Measurements from ENCODE around the gene BIVM. TPM values are rescaled to one million over a fixed set of nuclear protein-coding genes. Genes with fewer than 3 reads are reported as not detected.

Gene BIVM
- total RNA-seq, 1 donor from 2014 or later = 16.6 TPM

DNA sequence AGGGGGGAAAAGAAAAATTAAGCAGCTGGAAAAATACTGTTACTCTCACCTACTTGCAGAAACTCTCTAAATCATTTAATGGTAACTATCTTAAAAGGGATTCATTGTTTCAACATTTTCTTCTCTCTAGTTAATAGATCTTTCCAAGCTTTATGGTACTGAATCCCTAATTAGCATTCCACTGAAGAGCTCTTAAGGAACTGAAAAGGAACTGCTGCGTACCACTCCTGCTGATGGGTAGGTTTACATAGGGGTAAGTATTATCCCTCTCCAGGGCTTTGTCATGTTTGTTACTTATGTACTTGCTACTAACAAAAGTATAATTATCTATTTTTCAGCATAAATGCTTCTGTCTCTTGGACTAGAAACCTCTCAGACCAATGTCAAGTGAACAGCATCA is 37.8 kb upstream of the BIVM start:
- H3K27ac Mint-ChIP-seq (ENCODE audit: unreplicated experiment) = no peak overlapping the region
- H3K9me3 Mint-ChIP-seq (ENCODE audit: unreplicated experiment) = no peaks in the 10 kb centered on the region
- H3K4me1 Mint-ChIP-seq (ENCODE audit: unreplicated experiment) = no peaks in the 10 kb centered on the region
- DNase-seq (ENCODE audit: low spot score) = no peak
- no peak overlapping the region for H3K4me3 Mint-ChIP-seq (ENCODE audit: unreplicated experiment)
- TF ChIP-seq, protein P1, sequence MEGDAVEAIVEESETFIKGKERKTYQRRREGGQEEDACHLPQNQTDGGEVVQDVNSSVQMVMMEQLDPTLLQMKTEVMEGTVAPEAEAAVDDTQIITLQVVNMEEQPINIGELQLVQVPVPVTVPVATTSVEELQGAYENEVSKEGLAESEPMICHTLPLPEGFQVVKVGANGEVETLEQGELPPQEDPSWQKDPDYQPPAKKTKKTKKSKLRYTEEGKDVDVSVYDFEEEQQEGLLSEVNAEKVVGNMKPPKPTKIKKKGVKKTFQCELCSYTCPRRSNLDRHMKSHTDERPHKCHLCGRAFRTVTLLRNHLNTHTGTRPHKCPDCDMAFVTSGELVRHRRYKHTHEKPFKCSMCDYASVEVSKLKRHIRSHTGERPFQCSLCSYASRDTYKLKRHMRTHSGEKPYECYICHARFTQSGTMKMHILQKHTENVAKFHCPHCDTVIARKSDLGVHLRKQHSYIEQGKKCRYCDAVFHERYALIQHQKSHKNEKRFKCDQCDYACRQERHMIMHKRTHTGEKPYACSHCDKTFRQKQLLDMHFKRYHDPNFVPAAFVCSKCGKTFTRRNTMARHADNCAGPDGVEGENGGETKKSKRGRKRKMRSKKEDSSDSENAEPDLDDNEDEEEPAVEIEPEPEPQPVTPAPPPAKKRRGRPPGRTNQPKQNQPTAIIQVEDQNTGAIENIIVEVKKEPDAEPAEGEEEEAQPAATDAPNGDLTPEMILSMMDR (IDR thresholded peaks at IDR 0.05; ENCODE audit: unreplicated experiment) = no peak
- H3K36me3 Mint-ChIP-seq (ENCODE audit: low read depth, unreplicated experiment) = no peaks in the 10 kb centered on the region
- H3K27me3 Mint-ChIP-seq (ENCODE audit: unreplicated experiment) = no peaks in the 10 kb centered on the region

DNA sequence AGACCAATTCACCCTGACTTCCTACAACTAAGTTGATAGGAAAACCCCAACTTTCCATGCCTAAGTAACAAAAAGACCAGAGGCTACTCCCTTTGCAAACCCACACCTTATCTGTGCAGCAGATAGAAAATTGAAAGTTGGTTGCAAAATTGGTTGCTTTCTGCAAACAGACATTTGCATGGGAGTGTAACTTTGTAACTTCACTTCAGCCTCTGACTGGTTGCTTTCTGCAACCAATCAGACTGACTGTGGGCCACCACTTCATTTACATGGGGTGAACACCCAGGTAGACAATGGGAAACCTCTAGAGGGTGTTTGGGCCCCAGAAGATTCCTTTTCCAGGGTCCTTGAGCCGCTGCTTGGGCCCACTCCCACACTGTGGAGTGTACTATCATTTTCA is 35.2 kb upstream of the BIVM start:
- no peaks in the 10 kb centered on the region for H3K4me1 Mint-ChIP-seq (ENCODE audit: unreplicated experiment)
- TF ChIP-seq, protein P1 (IDR thresholded peaks at IDR 0.05; ENCODE audit: unreplicated experiment) = no peak
- H3K36me3 Mint-ChIP-seq (ENCODE audit: low read depth, unreplicated experiment) = no peaks in the 10 kb centered on the region
- no peak for DNase-seq (ENCODE audit: low spot score)
- no peak overlapping the region for H3K27ac Mint-ChIP-seq (ENCODE audit: unreplicated experiment)
- no peak overlapping the region for H3K4me3 Mint-ChIP-seq (ENCODE audit: unreplicated experiment)
- no peaks in the 10 kb centered on the region for H3K9me3 Mint-ChIP-seq (ENCODE audit: unreplicated experiment)
- no peaks in the 10 kb centered on the region for H3K27me3 Mint-ChIP-seq (ENCODE audit: unreplicated experiment)

DNA sequence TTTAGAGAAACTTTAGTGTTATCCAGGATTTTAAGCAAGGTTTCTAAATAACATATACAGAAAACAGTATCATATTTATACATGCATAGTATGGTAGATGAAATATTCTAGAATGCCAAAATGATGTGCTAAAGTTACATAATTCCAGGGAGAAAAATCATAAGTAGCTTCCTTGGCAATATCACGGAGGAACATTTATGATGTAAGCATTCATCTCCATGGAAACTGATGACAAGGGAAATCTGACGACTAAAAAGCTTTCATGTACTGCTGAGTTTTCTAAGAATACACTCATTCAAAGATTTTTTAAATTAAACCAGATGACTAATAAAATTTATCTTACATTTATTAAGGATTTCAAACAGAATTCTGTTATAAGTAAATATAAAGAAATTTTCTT is 30.0 kb upstream of the BIVM start:
- no peak overlapping the region for H3K27ac Mint-ChIP-seq (ENCODE audit: unreplicated experiment)
- peaks cover 8% of the 10 kb centered on the region for H3K27me3 Mint-ChIP-seq (ENCODE audit: unreplicated experiment)
- H3K9me3 Mint-ChIP-seq (ENCODE audit: unreplicated experiment) = no peaks in the 10 kb centered on the region

DNA sequence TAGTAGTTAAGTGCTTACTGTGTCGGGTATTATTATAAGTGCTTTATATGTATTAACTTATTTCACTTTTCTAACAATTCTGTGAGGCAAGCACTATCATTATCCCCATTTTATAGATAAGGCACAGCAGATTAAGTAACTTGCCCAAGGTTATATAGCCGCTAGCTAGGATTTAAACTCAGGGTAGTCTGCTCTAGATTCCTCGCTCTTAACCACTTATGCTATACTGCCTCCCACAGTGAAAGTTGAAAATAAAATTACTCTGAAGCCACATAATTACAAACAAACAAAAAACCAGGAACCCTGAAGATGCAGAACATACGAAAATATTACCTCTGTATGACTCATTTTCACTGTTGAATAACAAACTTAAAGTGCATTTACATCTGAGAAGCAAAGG is 29.2 kb upstream of the BIVM start:
- no peak for DNase-seq (ENCODE audit: low spot score)
- Mint-ChIP-seq H3K9me3 (ENCODE audit: unreplicated experiment) (no peaks in the 10 kb centered on the region), H3K27ac (ENCODE audit: unreplicated experiment) (no peak overlapping the region), H3K4me1 (ENCODE audit: unreplicated experiment) (peaks cover 12% of the 10 kb centered on the region), H3K36me3 (ENCODE audit: low read depth, unreplicated experiment) (peaks cover 4% of the 10 kb centered on the region), H3K27me3 (ENCODE audit: unreplicated experiment) (peaks cover 12% of the 10 kb centered on the region), H3K4me3 (ENCODE audit: unreplicated experiment) (no peak overlapping the region)
- TF ChIP-seq, protein P1 (IDR thresholded peaks at IDR 0.05; ENCODE audit: unreplicated experiment) = no peak

More for the DNA sequence above, 30.0 kb upstream of the BIVM start:
- Mint-ChIP-seq H3K4me1 (ENCODE audit: unreplicated experiment) (peaks cover 8% of the 10 kb centered on the region), H3K4me3 (ENCODE audit: unreplicated experiment) (no peak overlapping the region), H3K36me3 (ENCODE audit: low read depth, unreplicated experiment) (no peaks in the 10 kb centered on the region)
- TF ChIP-seq, protein P1 (IDR thresholded peaks at IDR 0.05; ENCODE audit: unreplicated experiment) = no peak
- no peak for DNase-seq (ENCODE audit: low spot score)

DNA sequence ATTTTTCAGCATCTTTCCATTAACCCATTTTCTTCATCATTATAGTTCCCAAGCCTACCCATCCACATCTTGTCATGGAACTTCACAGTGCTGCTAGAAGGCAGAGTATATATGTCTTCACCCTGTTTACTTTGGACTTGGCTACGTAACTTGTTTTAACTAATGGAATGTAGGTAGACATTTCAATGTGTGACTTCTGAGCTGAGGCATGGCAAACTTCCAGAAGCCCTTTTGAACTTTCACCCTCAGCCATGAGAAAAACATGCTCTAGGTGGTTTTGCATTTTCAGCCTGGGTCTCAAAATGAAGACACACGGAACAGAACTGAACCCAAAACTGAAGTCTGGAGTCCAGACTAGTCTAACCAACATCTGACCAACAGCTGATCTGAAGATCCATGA is 28.5 kb upstream of the BIVM start:
- no peak overlapping the region for H3K4me3 Mint-ChIP-seq (ENCODE audit: unreplicated experiment)

More for the DNA sequence above, 28.5 kb upstream of the BIVM start:
- Mint-ChIP-seq H3K9me3 (ENCODE audit: unreplicated experiment) (no peaks in the 10 kb centered on the region), H3K4me1 (ENCODE audit: unreplicated experiment) (peaks cover 16% of the 10 kb centered on the region), H3K36me3 (ENCODE audit: low read depth, unreplicated experiment) (peaks cover 5% of the 10 kb centered on the region), H3K27me3 (ENCODE audit: unreplicated experiment) (peaks cover 12% of the 10 kb centered on the region), H3K27ac (ENCODE audit: unreplicated experiment) (no peak overlapping the region)
- DNase-seq (ENCODE audit: low spot score) = no peak
- TF ChIP-seq, protein P1 (IDR thresholded peaks at IDR 0.05; ENCODE audit: unreplicated experiment) = no peak
